ENCODE data around the gene SYNM. TPM values are rescaled to one million over a fixed set of nuclear protein-coding genes. Genes with fewer than 3 reads are reported as not detected.

SYNM gene
- total RNA-seq, 1 donor from 2014 or later: 5.5 TPM

- Mint-ChIP-seq H3K4me3 (ENCODE audit: unreplicated experiment) (no peak overlapping the region), H3K4me1 (ENCODE audit: unreplicated experiment) (peaks cover 20% of the 10 kb centered on the region), H3K27me3 (ENCODE audit: unreplicated experiment) (no peaks in the 10 kb centered on the region), H3K27ac (ENCODE audit: unreplicated experiment) (no peak overlapping the region), H3K36me3 (ENCODE audit: unreplicated experiment) (peaks cover 19% of the 10 kb centered on the region), H3K9me3 (ENCODE audit: unreplicated experiment) (no peaks in the 10 kb centered on the region)
- no peak for DNase-seq (ENCODE audit: extremely low spot score, unreplicated experiment)
- TF ChIP-seq CTCF (IDR thresholded peaks at IDR 0.05): no peak
Measured at GRCh38 chr15:99181545-99181971, 76.7 kb downstream of the SYNM start.

GRCh38 chr15:99182791-99183190, 77.9 kb downstream of the SYNM start:
- Mint-ChIP-seq H3K27ac (ENCODE audit: unreplicated experiment) (no peak overlapping the region), H3K4me3 (ENCODE audit: unreplicated experiment) (no peak overlapping the region), H3K27me3 (ENCODE audit: unreplicated experiment) (no peaks in the 10 kb centered on the region), H3K4me1 (ENCODE audit: unreplicated experiment) (peaks cover 25% of the 10 kb centered on the region), H3K36me3 (ENCODE audit: unreplicated experiment) (peaks cover 19% of the 10 kb centered on the region), H3K9me3 (ENCODE audit: unreplicated experiment) (no peaks in the 10 kb centered on the region)
- TF ChIP-seq CTCF (IDR thresholded peaks at IDR 0.05): no peak
- DNase-seq (ENCODE audit: extremely low spot score, unreplicated experiment): no peak

Other genes starting within 250 kb of the SYNM start
- not detected in 2 replicates for gene PGPEP1L, start 97.3 kb upstream of the SYNM start, total RNA-seq
- gene TTC23, start 144.5 kb downstream of the SYNM start, total RNA-seq: 23.1 and 23.5 TPM in 2 replicates
- 27.4 and 27.6 TPM in 2 replicates for gene LRRC28, start 146.4 kb downstream of the SYNM start, total RNA-seq

All from osteocyte (in vitro differentiated cells).